K562 (cell line): ENCODE measurements around the gene MLYCD. TPM values are rescaled to one million over a fixed set of nuclear protein-coding genes. Genes with fewer than 3 reads are reported as not detected.

Source experiments
- ATAC-seq: fragments of 200-7000 bp; cut with Tn5 transposase; 3 replicates; pipeline ENCODE4 v1.9.1; 2020; ENCODE audit warnings: moderate library complexity
- BruUV-seq: library from RNA; stranded (reverse); fragments of 400-500 nt; replicated peaks from 2 replicates; lab custom pipeline; 2021; lab: Mats Ljungman, UMichigan
- CTCF ChIA-PET: fragments of 300-600 bp; formaldehyde crosslinking; extraction: SDS; loops from one replicate; lab custom pipeline; 2021; ENCODE audit warnings: low intra/inter-chr PET ratio; lab: Yijun Ruan, JAX
- POLR2A ChIA-PET: fragments of 300-600, 350-650 bp; sonication (Branson Sonifier 250); formaldehyde crosslinking; extraction: SDS; loops from one replicate; lab custom pipeline; 2021; ENCODE audit warnings: antibody characterized with exemption, inconsistent platforms; lab: Yijun Ruan, JAX
- DNase-seq, 4 experiments: peaks; one replicate each; pipeline versions ENCODE4 v3.0.0 to v3.0.0-alpha.2; 2011 to 2018; ENCODE audit warnings: low spot score in 3 of 4, mixed read lengths in 3 of 4; ENCODE audit errors: extremely low read depth in 1 of 4
- FAIRE-seq: peaks from 2 replicates; lab custom pipeline; 2011; peaks lifted over from hg19 to GRCh38; lab: Jason Lieb, UNC
- H2AFZ ChIP-seq: 2 replicates; pipeline ENCODE4 v1.6.0; 2011; ENCODE audit warnings: low read depth, low read length, control low read depth, inconsistent platforms
- H3K27ac ChIP-seq: fragments of 200-600 bp; 3 replicates; pipeline ENCODE4 v1.8.0; 2011; ENCODE audit warnings: low read depth, mild to moderate bottlenecking, control low read depth, inconsistent platforms, low read length, moderate library complexity, mixed read lengths; ENCODE audit errors: extremely low read depth
- H3K27me3 ChIP-seq, 2 experiments: fragments of 300-600 bp in 1 of 2; 2 replicates in 1 of 2; 3 replicates in 1 of 2; pipeline versions ENCODE4 v1.6.0 to v1.8.0; 2011; ENCODE audit warnings: inconsistent platforms in 2 of 2, low read length in 2 of 2, mild to moderate bottlenecking in 1 of 2, mixed read lengths in 1 of 2, moderate library complexity in 1 of 2; ENCODE audit not compliant: control insufficient read depth in 2 of 2, insufficient read depth in 2 of 2
- H3K36me3 ChIP-seq: fragments of 300-600 bp; 3 replicates; pipeline ENCODE4 v1.8.0; 2011; ENCODE audit warnings: mild to moderate bottlenecking, low read length, inconsistent platforms; ENCODE audit not compliant: control insufficient read depth, insufficient read depth
- H3K4me1 ChIP-seq, 2 experiments: fragments of 200-600 bp in 1 of 2; replicated peaks in 1 of 2; 2 replicates in 1 of 2; 3 replicates in 1 of 2; pipeline versions ENCODE4 v1.5.1 to v1.8.0; 2011; ENCODE audit warnings: inconsistent platforms in 2 of 2, low read length in 2 of 2, mild to moderate bottlenecking in 1 of 2, mixed read lengths in 1 of 2, moderate library complexity in 1 of 2; ENCODE audit not compliant: control insufficient read depth in 2 of 2, insufficient read depth in 2 of 2
- H3K4me2 ChIP-seq: 2 replicates; pipeline ENCODE4 v1.6.1; 2011; ENCODE audit warnings: low read length, control low read depth, inconsistent platforms, mixed read lengths; ENCODE audit not compliant: insufficient read depth
- H3K4me3 ChIP-seq: fragments of 200-600 bp; sonication (generic), shearing (Covaris generic); 2 replicates; pipeline ENCODE4 v1.5.1; 2016; ENCODE audit warnings: control low read depth, inconsistent platforms
- H3K79me2 ChIP-seq: fragments of 200-600 bp; 3 replicates; pipeline ENCODE4 v1.8.0; 2011; ENCODE audit warnings: low read length, inconsistent platforms; ENCODE audit not compliant: control insufficient read depth, insufficient read depth
- H3K9ac ChIP-seq, 2 experiments: 2 replicates each; pipeline versions ENCODE4 v1.6.0 to v1.6.1; 2011; ENCODE audit warnings: low read depth in 2 of 2, low read length in 2 of 2, control low read depth in 1 of 2, inconsistent platforms in 1 of 2, mild to moderate bottlenecking in 1 of 2, mixed read lengths in 1 of 2; ENCODE audit not compliant: insufficient read depth in 1 of 2
- H3K9me1 ChIP-seq: one replicate; pipeline ENCODE4 v1.6.0; 2011; ENCODE audit warnings: inconsistent platforms, mild to moderate bottlenecking, low read length, moderate library complexity; ENCODE audit not compliant: control insufficient read depth, insufficient read depth
- H3K9me3 ChIP-seq: replicated peaks from 2 replicates; pipeline ENCODE4 v1.5.1; 2011; ENCODE audit warnings: low read depth, low read length, inconsistent platforms; ENCODE audit not compliant: control insufficient read depth, insufficient read depth
- H4K20me1 ChIP-seq: replicated peaks from 2 replicates; pipeline ENCODE4 v1.6.1; 2011; ENCODE audit warnings: low read length, inconsistent platforms, mixed read lengths; ENCODE audit not compliant: control insufficient read depth, insufficient read depth
- PHB2 ChIP-seq: fragments of 450-650 bp; IDR thresholded peaks from 2 replicates; pipeline ENCODE4 v1.6.1; 2017; ENCODE audit warnings: low read depth
- RCOR1 ChIP-seq, 2 experiments: IDR thresholded peaks; 2 replicates each; pipeline ENCODE4 v1.6.1; 2012; ENCODE audit warnings: low read depth in 2 of 2, low read length in 2 of 2, borderline replicate concordance in 1 of 2, improper control_type of control experiment in 1 of 2
- SP1 ChIP-seq: sonication (generic); formaldehyde crosslinking; IDR thresholded peaks from 2 replicates; pipeline ENCODE4 v1.8.1; 2022; ENCODE audit warnings: mild to moderate bottlenecking, missing genetic modification reagents
- ZFPM2 ChIP-seq: fragments of 250-450 bp; sonication (Bioruptor Pico); IDR thresholded peaks from 2 replicates; pipeline ENCODE4 v1.5.1; 2022; ENCODE audit warnings: mild to moderate bottlenecking
- ZNF436 ChIP-seq: fragments of 250-450, 450-650 bp; sonication (Bioruptor Pico); formaldehyde crosslinking; IDR thresholded peaks from 2 replicates; pipeline ENCODE4 v1.7.0; 2020; ENCODE audit warnings: mild to moderate bottlenecking
- WGBS: fragments of 100-300 bp; shearing (Covaris generic); methylation state at CpG from one replicate; pipeline ENCODE4 v1.1.6; 2016; ENCODE audit warnings: low coverage, mixed read lengths; ENCODE audit not compliant: insufficient coverage; ENCODE audit errors: missing lambda C conversion rate; 5-methylcytosine and 5-hydroxymethylcytosine counted together
- in situ Hi-C: fragments of 300-500 bp; cut with MboI; formaldehyde crosslinking; loops from 4 replicates; pipeline ENCODE4 v1.15.0; 2018; ENCODE audit warnings: inconsistent platforms, mixed read lengths
- intact Hi-C: fragments of 100-400 bp; cut with micrococcal nuclease; formaldehyde crosslinking; loops from 2 replicates; pipeline ENCODE4 v1.14.2; 2022
- polyA plus RNA-seq, 8 experiments: library from polyadenylated mRNA; depleted of rRNA in 4 of 8; stranded (reverse) in 5 of 8; unstranded in 3 of 8; fragments of >200 nt; fragmentation: Nextera tagmentation in 2 of 8; fragmentation: Illumina TruSeq in 1 of 8; extraction: Ambion mirVana in 2 of 8; extraction: Trizol in 1 of 8; gene quantifications; 2 replicates each; pipeline versions ENCODE4 v1.2.1 to v1.2.3, GENCODE V29; 2011 to 2014; ENCODE audit warnings: inconsistent platforms in 1 of 8, missing spikeins in 1 of 8
- total RNA-seq, 7 experiments: library from RNA; depleted of rRNA in 6 of 7; stranded (reverse); fragments of >200 nt in 6 of 7; fragmentation: Illumina TruSeq in 2 of 7; extraction: Trizol in 2 of 7; gene quantifications; 2 replicates each; pipeline versions ENCODE4 v1.2.1 to v1.2.3, GENCODE V29; 2011 to 2021; ENCODE audit warnings: low replicate concordance in 1 of 7
- TF ChIP-seq, protein P1 (sequence below): fragments of 200-600 bp; sonication (generic); IDR thresholded peaks from one replicate; pipeline ENCODE4 v1.6.1; 2012; ENCODE audit warnings: mild to moderate bottlenecking, low read depth, low read length, inconsistent platforms
- TF ChIP-seq, protein P2 (sequence below): conservative IDR thresholded peaks from 2 replicates; pipeline ENCODE4 v1.6.1; 2011; ENCODE audit warnings: low read depth, mild to moderate bottlenecking, low read length; ENCODE audit not compliant: control insufficient read depth

Gene MLYCD
- total and polyA plus RNA-seq, 9 of the 15 experiments (the other 6 are each of a cell fraction or from before 2014, with no cell fraction given) = 0.15 to 2.0 (median 1.0) TPM

DNA sequence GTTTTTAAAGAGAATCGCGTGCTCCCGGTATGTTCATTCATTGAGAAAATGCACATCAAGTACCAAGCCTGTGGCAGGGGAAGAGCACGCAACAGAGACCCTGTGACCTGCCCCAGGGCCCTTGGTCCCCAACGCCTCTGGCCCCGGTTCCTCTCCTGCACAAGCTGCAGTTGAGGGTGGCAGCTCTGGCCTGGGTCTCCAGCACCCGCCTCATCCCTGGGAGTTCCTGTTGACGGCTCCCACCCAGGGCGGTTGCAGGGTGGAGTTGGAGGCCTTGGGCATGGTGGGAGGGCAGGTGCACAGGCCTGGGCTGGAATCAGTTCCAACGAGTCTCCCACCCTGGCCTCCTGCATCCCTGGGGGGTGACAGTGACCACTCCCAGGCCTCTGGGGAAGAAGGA lies 74.2 kb downstream of the MLYCD start:
- Histone ChIP-seq H3K36me3 (no peaks in the 10 kb centered on the region), H3K9me3 (no peaks in the 10 kb centered on the region), H3K27me3 (peaks cover 28 to 79% of the 10 kb centered on the region in 2 experiments; a peak in 4 of 5 replicates), H3K4me2 (no peak overlapping the region), H3K27ac (no peak overlapping the region), H3K9me1 (no peaks in the 10 kb centered on the region), H3K4me1 (peaks cover 0 to 20% of the 10 kb centered on the region in 2 experiments; a peak in 1 of 5 replicates), H3K9ac (no peak overlapping the region), H3K4me3 (no peak overlapping the region), H3K79me2 (no peaks in the 10 kb centered on the region), H4K20me1 (0 out of 2 replicates have a peak, but pooled peaks cover 21% of the 10 kb centered on the region), H2AFZ (no peak overlapping the region)
- in situ Hi-C loops = loop anchor here (10.0 kb wide), 1 partner anchor 72 kb away; the partner anchor contains the start of gene SLC38A8
- POLR2A ChIA-PET = interaction anchor here (0.6 to 1.0 kb wide), 2 partner anchors 68 to 72 kb away, joined by 3 to 4 read pairs; no protein-coding TSS in a partner anchor
- no peak for DNase-seq
- no TSS peak for BruUV-seq
- no peak for ATAC-seq
- CTCF ChIA-PET = no interaction called here
- intact Hi-C loops = no loop called here
- WGBS = 11% methylated on average over 10 of the region's 10 CpGs
- no peak for FAIRE-seq
- TF ChIP-seq RCOR1 (IDR thresholded peaks at IDR 0.05; ENCODE audit: borderline replicate concordance in 1 of 2, low read depth in 2 of 2, low read length in 2 of 2) (no peak), ZFPM2 (CRISPR knock-in tag) (no peak), PHB2 (no peak), ZNF436 (no peak), SP1 (CRISPR knock-in tag) (no peak)
- TF ChIP-seq, protein P1, sequence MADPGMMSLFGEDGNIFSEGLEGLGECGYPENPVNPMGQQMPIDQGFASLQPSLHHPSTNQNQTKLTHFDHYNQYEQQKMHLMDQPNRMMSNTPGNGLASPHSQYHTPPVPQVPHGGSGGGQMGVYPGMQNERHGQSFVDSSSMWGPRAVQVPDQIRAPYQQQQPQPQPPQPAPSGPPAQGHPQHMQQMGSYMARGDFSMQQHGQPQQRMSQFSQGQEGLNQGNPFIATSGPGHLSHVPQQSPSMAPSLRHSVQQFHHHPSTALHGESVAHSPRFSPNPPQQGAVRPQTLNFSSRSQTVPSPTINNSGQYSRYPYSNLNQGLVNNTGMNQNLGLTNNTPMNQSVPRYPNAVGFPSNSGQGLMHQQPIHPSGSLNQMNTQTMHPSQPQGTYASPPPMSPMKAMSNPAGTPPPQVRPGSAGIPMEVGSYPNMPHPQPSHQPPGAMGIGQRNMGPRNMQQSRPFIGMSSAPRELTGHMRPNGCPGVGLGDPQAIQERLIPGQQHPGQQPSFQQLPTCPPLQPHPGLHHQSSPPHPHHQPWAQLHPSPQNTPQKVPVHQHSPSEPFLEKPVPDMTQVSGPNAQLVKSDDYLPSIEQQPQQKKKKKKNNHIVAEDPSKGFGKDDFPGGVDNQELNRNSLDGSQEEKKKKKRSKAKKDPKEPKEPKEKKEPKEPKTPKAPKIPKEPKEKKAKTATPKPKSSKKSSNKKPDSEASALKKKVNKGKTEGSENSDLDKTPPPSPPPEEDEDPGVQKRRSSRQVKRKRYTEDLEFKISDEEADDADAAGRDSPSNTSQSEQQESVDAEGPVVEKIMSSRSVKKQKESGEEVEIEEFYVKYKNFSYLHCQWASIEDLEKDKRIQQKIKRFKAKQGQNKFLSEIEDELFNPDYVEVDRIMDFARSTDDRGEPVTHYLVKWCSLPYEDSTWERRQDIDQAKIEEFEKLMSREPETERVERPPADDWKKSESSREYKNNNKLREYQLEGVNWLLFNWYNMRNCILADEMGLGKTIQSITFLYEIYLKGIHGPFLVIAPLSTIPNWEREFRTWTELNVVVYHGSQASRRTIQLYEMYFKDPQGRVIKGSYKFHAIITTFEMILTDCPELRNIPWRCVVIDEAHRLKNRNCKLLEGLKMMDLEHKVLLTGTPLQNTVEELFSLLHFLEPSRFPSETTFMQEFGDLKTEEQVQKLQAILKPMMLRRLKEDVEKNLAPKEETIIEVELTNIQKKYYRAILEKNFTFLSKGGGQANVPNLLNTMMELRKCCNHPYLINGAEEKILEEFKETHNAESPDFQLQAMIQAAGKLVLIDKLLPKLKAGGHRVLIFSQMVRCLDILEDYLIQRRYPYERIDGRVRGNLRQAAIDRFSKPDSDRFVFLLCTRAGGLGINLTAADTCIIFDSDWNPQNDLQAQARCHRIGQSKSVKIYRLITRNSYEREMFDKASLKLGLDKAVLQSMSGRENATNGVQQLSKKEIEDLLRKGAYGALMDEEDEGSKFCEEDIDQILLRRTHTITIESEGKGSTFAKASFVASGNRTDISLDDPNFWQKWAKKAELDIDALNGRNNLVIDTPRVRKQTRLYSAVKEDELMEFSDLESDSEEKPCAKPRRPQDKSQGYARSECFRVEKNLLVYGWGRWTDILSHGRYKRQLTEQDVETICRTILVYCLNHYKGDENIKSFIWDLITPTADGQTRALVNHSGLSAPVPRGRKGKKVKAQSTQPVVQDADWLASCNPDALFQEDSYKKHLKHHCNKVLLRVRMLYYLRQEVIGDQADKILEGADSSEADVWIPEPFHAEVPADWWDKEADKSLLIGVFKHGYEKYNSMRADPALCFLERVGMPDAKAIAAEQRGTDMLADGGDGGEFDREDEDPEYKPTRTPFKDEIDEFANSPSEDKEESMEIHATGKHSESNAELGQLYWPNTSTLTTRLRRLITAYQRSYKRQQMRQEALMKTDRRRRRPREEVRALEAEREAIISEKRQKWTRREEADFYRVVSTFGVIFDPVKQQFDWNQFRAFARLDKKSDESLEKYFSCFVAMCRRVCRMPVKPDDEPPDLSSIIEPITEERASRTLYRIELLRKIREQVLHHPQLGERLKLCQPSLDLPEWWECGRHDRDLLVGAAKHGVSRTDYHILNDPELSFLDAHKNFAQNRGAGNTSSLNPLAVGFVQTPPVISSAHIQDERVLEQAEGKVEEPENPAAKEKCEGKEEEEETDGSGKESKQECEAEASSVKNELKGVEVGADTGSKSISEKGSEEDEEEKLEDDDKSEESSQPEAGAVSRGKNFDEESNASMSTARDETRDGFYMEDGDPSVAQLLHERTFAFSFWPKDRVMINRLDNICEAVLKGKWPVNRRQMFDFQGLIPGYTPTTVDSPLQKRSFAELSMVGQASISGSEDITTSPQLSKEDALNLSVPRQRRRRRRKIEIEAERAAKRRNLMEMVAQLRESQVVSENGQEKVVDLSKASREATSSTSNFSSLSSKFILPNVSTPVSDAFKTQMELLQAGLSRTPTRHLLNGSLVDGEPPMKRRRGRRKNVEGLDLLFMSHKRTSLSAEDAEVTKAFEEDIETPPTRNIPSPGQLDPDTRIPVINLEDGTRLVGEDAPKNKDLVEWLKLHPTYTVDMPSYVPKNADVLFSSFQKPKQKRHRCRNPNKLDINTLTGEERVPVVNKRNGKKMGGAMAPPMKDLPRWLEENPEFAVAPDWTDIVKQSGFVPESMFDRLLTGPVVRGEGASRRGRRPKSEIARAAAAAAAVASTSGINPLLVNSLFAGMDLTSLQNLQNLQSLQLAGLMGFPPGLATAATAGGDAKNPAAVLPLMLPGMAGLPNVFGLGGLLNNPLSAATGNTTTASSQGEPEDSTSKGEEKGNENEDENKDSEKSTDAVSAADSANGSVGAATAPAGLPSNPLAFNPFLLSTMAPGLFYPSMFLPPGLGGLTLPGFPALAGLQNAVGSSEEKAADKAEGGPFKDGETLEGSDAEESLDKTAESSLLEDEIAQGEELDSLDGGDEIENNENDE = no peak
- TF ChIP-seq, protein P2, sequence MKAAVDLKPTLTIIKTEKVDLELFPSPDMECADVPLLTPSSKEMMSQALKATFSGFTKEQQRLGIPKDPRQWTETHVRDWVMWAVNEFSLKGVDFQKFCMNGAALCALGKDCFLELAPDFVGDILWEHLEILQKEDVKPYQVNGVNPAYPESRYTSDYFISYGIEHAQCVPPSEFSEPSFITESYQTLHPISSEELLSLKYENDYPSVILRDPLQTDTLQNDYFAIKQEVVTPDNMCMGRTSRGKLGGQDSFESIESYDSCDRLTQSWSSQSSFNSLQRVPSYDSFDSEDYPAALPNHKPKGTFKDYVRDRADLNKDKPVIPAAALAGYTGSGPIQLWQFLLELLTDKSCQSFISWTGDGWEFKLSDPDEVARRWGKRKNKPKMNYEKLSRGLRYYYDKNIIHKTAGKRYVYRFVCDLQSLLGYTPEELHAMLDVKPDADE = no peak
